ENCODE data around the gene CSK. TPM values are rescaled to one million over a fixed set of nuclear protein-coding genes. Genes with fewer than 3 reads are reported as not detected.
A peak's percentile ranks its signal among the peaks of the same experiment; 100 is the strongest.
"Not testable (repeated sequence)": the region's sequence is repeated elsewhere in the genome, so short reads cannot be mapped to it uniquely, and the experiment has no call there.

The CSK gene
- 172 and 306 TPM in 2 replicates for total RNA-seq (2014; rRNA removed; shearing (Covaris generic); ENCODE audit: low replicate concordance)

DNA sequence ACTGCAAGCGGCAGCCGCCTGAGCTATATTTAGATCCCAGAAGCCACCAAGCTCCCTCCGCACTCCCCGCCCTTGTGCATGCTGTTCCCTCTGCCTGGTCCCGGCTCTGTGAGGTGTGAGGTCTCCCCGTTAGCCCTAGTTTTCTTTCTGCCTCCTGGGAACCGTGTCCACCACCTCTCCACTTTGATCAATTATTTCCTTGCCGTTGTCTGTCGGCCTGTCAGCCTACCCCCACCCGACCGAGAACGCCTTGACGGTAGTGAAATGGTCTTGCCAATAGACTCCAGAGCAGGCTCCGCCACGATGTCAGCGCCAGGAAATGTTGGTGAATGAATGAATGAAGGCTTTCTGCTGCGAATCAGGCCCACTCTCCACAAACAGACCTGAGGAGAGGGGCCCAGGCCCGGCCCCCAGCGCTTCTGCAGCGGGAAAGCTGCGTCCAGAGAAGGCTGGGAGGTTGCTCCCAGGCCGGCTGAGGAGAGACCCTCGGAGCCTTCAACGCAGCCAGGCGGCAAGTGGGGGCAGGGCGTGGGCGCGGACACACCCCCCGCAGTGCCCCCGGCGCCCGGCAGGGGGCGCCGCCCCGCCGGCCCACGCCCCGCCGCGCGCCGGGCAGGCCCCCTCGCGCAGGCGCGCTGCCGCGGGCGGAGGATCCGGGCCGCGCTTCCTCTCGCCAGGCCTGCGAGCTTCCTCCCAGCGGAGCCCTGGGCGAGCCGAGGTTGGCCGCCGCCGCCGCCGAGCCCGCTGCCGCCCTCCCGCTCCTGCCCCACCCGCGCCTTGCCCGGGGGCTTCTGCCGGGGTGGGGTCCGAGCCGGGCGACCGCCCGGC is at the start of gene CSK:
Gene CSK, plus strand, starts transcription at position 650 of the 828 bp plus-strand sequence. CDS start 16,218 bp downstream, outside the sequence.
- Histone ChIP-seq H3K9me3 (ENCODE audit: low read length) (no peaks in the 10 kb centered on the region), H3K4me1 (ENCODE audit: low read length) (peaks cover 91% of the 10 kb centered on the region), H3K27ac (ENCODE audit: low read length) (peak within 1 kb of the TSS; percentile 100), H3K9me2 (replicated peaks; ENCODE audit: insufficient read depth, low read length) (no peaks in the 10 kb centered on the region), H3K9ac (ENCODE audit: low read length) (peak within 1 kb of the TSS; percentile 99), H3K27me3 (ENCODE audit: low read length) (no peaks in the 10 kb centered on the region), H4K20me1 (ENCODE audit: insufficient read depth, low read depth, low read length) (no peaks in the 10 kb centered on the region), H3K36me3 (ENCODE audit: insufficient read depth, low read length) (no peaks in the 10 kb centered on the region; the same call in 1 of the 2 replicates), H2AFZ (ENCODE audit: low read length) (no peak within 1 kb of the TSS), H3K79me2 (ENCODE audit: low read length) (peaks cover 28% of the 10 kb centered on the region), H3K4me3 (ENCODE audit: low read length) (peak within 1 kb of the TSS; percentile 94), H3K4me2 (ENCODE audit: low read depth, low read length, poor library complexity, severe bottlenecking) (peak within 1 kb of the TSS; percentile 98)
- DNase-seq = peak; percentile 93

GRCh38 chr15:74732846-74733245 is 49.0 kb upstream of the CSK start:
- Histone ChIP-seq H2AFZ (ENCODE audit: low read length) (no peak overlapping the region), H3K4me1 (ENCODE audit: low read length) (no peaks in the 10 kb centered on the region), H3K9ac (ENCODE audit: low read length) (no peak overlapping the region), H3K9me3 (ENCODE audit: low read length) (no peaks in the 10 kb centered on the region), H3K27me3 (ENCODE audit: low read length) (no peaks in the 10 kb centered on the region), H3K36me3 (ENCODE audit: insufficient read depth, low read length) (no peaks in the 10 kb centered on the region), H3K4me3 (ENCODE audit: low read length) (no peak overlapping the region), H4K20me1 (ENCODE audit: insufficient read depth, low read depth, low read length) (no peaks in the 10 kb centered on the region), H3K79me2 (ENCODE audit: low read length) (no peaks in the 10 kb centered on the region), H3K27ac (ENCODE audit: low read length) (no peak overlapping the region), H3K9me2 (replicated peaks; ENCODE audit: insufficient read depth, low read length) (no peaks in the 10 kb centered on the region), H3K4me2 (ENCODE audit: low read depth, low read length, poor library complexity, severe bottlenecking) (no peak overlapping the region)
- DNase-seq = no peak

- H3K27me3 ChIP-seq (ENCODE audit: low read length) = no peaks in the 10 kb centered on the region
- H2AFZ ChIP-seq (ENCODE audit: low read length) = no peak overlapping the region
- H3K9me3 ChIP-seq (ENCODE audit: low read length) = no peaks in the 10 kb centered on the region
Observed at GRCh38 chr15:74733269-74733668, 48.6 kb upstream of the CSK start.

GRCh38 chr15:74735305-74735704 is 46.6 kb upstream of the CSK start:
- Histone ChIP-seq H3K27me3 (ENCODE audit: low read length) (no peaks in the 10 kb centered on the region), H3K36me3 (ENCODE audit: insufficient read depth, low read length) (no peaks in the 10 kb centered on the region), H4K20me1 (ENCODE audit: insufficient read depth, low read depth, low read length) (no peaks in the 10 kb centered on the region), H2AFZ (ENCODE audit: low read length) (no peak overlapping the region), H3K9me2 (replicated peaks; ENCODE audit: insufficient read depth, low read length) (no peaks in the 10 kb centered on the region), H3K4me2 (ENCODE audit: low read depth, low read length, poor library complexity, severe bottlenecking) (no peak overlapping the region), H3K4me3 (ENCODE audit: low read length) (no peak overlapping the region), H3K27ac (ENCODE audit: low read length) (no peak overlapping the region), H3K9ac (ENCODE audit: low read length) (no peak overlapping the region), H3K9me3 (ENCODE audit: low read length) (no peaks in the 10 kb centered on the region), H3K79me2 (ENCODE audit: low read length) (no peaks in the 10 kb centered on the region), H3K4me1 (ENCODE audit: low read length) (no peaks in the 10 kb centered on the region)
- DNase-seq = no peak

More at GRCh38 chr15:74733269-74733668, 48.6 kb upstream of the CSK start:
- H3K4me1 ChIP-seq (ENCODE audit: low read length) = no peaks in the 10 kb centered on the region
- no peak overlapping the region for H3K4me3 ChIP-seq (ENCODE audit: low read length)
- H3K36me3 ChIP-seq (ENCODE audit: insufficient read depth, low read length) = no peaks in the 10 kb centered on the region
- H3K4me2 ChIP-seq (ENCODE audit: low read depth, low read length, poor library complexity, severe bottlenecking) = no peak overlapping the region
- no peak overlapping the region for H3K9ac ChIP-seq (ENCODE audit: low read length)
- no peaks in the 10 kb centered on the region for H4K20me1 ChIP-seq (ENCODE audit: insufficient read depth, low read depth, low read length)
- no peak for DNase-seq
- no peaks in the 10 kb centered on the region for H3K9me2 ChIP-seq (replicated peaks; ENCODE audit: insufficient read depth, low read length)
- H3K27ac ChIP-seq (ENCODE audit: low read length) = no peak overlapping the region
- no peaks in the 10 kb centered on the region for H3K79me2 ChIP-seq (ENCODE audit: low read length)

DNA sequence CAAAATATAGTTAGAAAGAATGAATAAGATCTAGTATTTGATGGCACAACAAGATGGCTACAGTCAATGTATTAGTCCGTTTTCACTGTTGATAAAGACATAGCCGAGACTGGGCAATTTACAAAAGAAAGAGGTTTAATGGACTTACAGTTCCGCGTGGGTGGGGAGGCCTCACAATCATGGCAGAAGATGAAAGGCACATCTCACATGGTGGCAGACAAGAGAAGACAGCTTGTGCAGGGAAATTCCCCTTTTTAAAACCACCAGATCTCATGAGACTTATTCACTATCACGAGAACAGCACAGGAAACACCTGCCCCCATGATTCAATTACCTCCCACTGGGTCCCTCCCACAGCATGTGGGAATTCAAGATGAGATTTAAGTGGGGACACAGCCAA is 43.6 kb upstream of the CSK start:
- not testable (repeated sequence) for H3K4me2 ChIP-seq (ENCODE audit: low read depth, low read length, poor library complexity, severe bottlenecking); H3K9ac ChIP-seq (ENCODE audit: low read length); H4K20me1 ChIP-seq (ENCODE audit: insufficient read depth, low read depth, low read length); H3K4me3 ChIP-seq (ENCODE audit: low read length); H3K9me3 ChIP-seq (ENCODE audit: low read length); DNase-seq; H3K27ac ChIP-seq (ENCODE audit: low read length); H3K27me3 ChIP-seq (ENCODE audit: low read length); H3K9me2 ChIP-seq (replicated peaks; ENCODE audit: insufficient read depth, low read length); H3K36me3 ChIP-seq (ENCODE audit: insufficient read depth, low read length); H2AFZ ChIP-seq (ENCODE audit: low read length); H3K79me2 ChIP-seq (ENCODE audit: low read length); H3K4me1 ChIP-seq (ENCODE audit: low read length)

DNA sequence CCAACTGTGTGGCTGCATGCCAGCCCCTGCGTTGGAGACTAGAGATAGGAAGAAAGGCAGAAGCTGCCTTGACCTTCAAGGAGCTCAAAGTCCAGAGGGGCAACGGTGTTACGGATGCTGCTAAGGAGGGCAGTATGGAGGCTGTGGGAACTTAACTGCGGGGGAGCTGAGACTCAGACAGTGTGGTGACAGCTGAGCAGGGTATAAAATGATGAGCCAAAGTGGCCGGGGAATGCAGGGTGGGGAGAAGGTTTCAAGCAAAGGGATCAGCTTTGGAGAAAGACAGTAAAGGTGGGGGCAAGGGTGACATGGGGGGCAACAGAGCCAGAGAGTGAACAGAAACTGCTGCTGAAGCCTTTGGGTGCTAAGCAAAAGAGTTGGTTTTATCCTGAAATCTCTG is 39.5 kb upstream of the CSK start:
- no peak overlapping the region for H3K4me3 ChIP-seq (ENCODE audit: low read length)
- H3K4me2 ChIP-seq (ENCODE audit: low read depth, low read length, poor library complexity, severe bottlenecking) = no peak overlapping the region
- no peak overlapping the region for H3K9ac ChIP-seq (ENCODE audit: low read length)
- no peaks in the 10 kb centered on the region for H3K79me2 ChIP-seq (ENCODE audit: low read length)
- H2AFZ ChIP-seq (ENCODE audit: low read length) = no peak overlapping the region
- H3K9me3 ChIP-seq (ENCODE audit: low read length) = no peaks in the 10 kb centered on the region
- H3K27me3 ChIP-seq (ENCODE audit: low read length) = no peaks in the 10 kb centered on the region
- H3K36me3 ChIP-seq (ENCODE audit: insufficient read depth, low read length) = no peaks in the 10 kb centered on the region
- peaks cover 7% of the 10 kb centered on the region for H3K4me1 ChIP-seq (ENCODE audit: low read length)
- DNase-seq = peak; percentile 71
- H3K9me2 ChIP-seq (replicated peaks; ENCODE audit: insufficient read depth, low read length) = no peaks in the 10 kb centered on the region
- no peaks in the 10 kb centered on the region for H4K20me1 ChIP-seq (ENCODE audit: insufficient read depth, low read depth, low read length)
- H3K27ac ChIP-seq (ENCODE audit: low read length) = no peak overlapping the region

DNA sequence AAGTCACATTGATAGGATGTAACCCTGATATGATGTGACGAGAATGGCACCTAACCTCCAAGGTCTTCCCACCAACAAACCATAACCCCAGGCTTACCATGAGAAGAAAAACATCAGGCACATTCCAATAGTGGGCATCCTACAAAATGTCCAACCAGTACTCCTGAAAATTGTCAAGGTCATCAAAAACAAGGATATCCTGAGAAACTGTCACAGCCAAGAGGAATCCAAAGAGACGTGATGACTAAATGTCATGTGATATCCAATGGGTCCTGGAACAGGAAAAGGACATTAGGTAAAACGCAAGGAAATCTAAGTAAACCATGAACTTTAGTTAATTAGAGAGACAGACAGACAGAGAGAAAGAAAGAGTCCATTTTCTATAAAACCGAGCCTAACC is 35.5 kb upstream of the CSK start:
- Histone ChIP-seq H3K4me1 (ENCODE audit: low read length) (peaks cover 10% of the 10 kb centered on the region), H3K27ac (ENCODE audit: low read length) (no peak overlapping the region), H3K79me2 (ENCODE audit: low read length) (no peaks in the 10 kb centered on the region), H3K9me3 (ENCODE audit: low read length) (no peaks in the 10 kb centered on the region), H3K36me3 (ENCODE audit: insufficient read depth, low read length) (no peaks in the 10 kb centered on the region), H3K27me3 (ENCODE audit: low read length) (no peaks in the 10 kb centered on the region), H3K4me3 (ENCODE audit: low read length) (no peak overlapping the region), H4K20me1 (ENCODE audit: insufficient read depth, low read depth, low read length) (no peaks in the 10 kb centered on the region), H3K9ac (ENCODE audit: low read length) (no peak overlapping the region), H2AFZ (ENCODE audit: low read length) (no peak overlapping the region), H3K4me2 (ENCODE audit: low read depth, low read length, poor library complexity, severe bottlenecking) (no peak overlapping the region), H3K9me2 (replicated peaks; ENCODE audit: insufficient read depth, low read length) (no peaks in the 10 kb centered on the region)
- DNase-seq = no peak

GRCh38 chr15:74748322-74748946 is 33.4 kb upstream of the CSK start, which contains the start of gene CYP1A2:
Gene CYP1A2 (plus strand): TSS chr15:74748845. CDS start chr15:74749739, 894 bp downstream.
- DNase-seq = no peak
- Histone ChIP-seq H3K27me3 (ENCODE audit: low read length) (no peaks in the 10 kb centered on the region), H3K27ac (ENCODE audit: low read length) (no peak within 1 kb of the TSS), H3K4me2 (ENCODE audit: low read depth, low read length, poor library complexity, severe bottlenecking) (no peak within 1 kb of the TSS), H3K4me3 (ENCODE audit: low read length) (no peak within 1 kb of the TSS), H3K79me2 (ENCODE audit: low read length) (no peaks in the 10 kb centered on the region), H3K4me1 (ENCODE audit: low read length) (peaks cover 3% of the 10 kb centered on the region; the same call in 1 of the 2 replicates), H2AFZ (ENCODE audit: low read length) (no peak within 1 kb of the TSS), H3K9me2 (replicated peaks; ENCODE audit: insufficient read depth, low read length) (no peaks in the 10 kb centered on the region), H4K20me1 (ENCODE audit: insufficient read depth, low read depth, low read length) (no peaks in the 10 kb centered on the region), H3K9ac (ENCODE audit: low read length) (no peak within 1 kb of the TSS), H3K9me3 (ENCODE audit: low read length) (no peaks in the 10 kb centered on the region), H3K36me3 (ENCODE audit: insufficient read depth, low read length) (no peaks in the 10 kb centered on the region)
